GM06990 (cell line): ENCODE measurements around the gene FAM78A.
"Not testable (repeated sequence)": the region's sequence is repeated elsewhere in the genome, so short reads cannot be mapped to it uniquely, and the experiment has no call there.

Experiments
- DNase-seq: peaks from one replicate; pipeline ENCODE4 v3.0.0-alpha.2; 2011; ENCODE audit not compliant: insufficient read length; ENCODE audit errors: extremely low read depth
- H3K27me3 ChIP-seq: replicated peaks from 2 replicates; pipeline ENCODE4 v1.6.0; 2011; ENCODE audit warnings: low read length; ENCODE audit not compliant: control insufficient read depth, insufficient read depth
- H3K36me3 ChIP-seq: 2 replicates; pipeline ENCODE4 v1.5.1; 2011; ENCODE audit warnings: low read length; ENCODE audit not compliant: control insufficient read depth, insufficient read depth
- H3K4me3 ChIP-seq: replicated peaks from 2 replicates; pipeline ENCODE4 v1.5.1; 2011; ENCODE audit warnings: low read depth, mild to moderate bottlenecking, control low read depth, low read length
- TF ChIP-seq, protein P1 (sequence below): IDR thresholded peaks from 2 replicates; pipeline ENCODE4 v1.5.1; 2011; ENCODE audit warnings: low read length, control low read depth, mild to moderate bottlenecking, inconsistent platforms; ENCODE audit not compliant: insufficient read depth, poor library complexity, severe bottlenecking

The FAM78A gene

DNA sequence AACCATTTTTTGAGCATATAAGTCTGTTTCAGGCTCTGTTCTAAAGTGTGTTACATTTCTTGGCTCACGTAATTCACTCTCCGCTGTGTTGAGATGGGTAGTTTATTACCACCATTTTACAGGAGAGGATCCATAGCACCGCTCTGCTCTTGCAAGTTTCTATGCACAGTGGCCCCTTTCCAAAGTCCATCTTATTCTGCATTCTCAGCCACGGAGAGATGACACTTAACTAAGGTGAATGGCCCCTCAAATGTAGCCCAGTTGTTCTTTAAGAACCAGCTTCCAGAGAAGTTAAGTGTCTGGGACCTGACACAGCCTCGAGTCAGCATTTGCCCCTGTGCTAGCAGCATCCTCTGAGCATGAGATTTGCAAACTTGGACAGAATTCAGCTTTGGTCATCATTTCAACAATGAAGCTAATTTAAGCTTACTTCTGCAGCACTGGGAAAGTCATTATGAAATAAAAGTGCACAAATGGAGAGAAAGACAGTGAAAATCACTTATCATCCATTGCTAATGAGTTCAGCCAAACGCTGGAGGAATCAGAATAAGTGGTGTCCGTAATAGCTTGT is 61.9 kb downstream of the FAM78A start:
- no peak for DNase-seq
- TF ChIP-seq, protein P1, sequence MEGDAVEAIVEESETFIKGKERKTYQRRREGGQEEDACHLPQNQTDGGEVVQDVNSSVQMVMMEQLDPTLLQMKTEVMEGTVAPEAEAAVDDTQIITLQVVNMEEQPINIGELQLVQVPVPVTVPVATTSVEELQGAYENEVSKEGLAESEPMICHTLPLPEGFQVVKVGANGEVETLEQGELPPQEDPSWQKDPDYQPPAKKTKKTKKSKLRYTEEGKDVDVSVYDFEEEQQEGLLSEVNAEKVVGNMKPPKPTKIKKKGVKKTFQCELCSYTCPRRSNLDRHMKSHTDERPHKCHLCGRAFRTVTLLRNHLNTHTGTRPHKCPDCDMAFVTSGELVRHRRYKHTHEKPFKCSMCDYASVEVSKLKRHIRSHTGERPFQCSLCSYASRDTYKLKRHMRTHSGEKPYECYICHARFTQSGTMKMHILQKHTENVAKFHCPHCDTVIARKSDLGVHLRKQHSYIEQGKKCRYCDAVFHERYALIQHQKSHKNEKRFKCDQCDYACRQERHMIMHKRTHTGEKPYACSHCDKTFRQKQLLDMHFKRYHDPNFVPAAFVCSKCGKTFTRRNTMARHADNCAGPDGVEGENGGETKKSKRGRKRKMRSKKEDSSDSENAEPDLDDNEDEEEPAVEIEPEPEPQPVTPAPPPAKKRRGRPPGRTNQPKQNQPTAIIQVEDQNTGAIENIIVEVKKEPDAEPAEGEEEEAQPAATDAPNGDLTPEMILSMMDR: no peak
- Histone ChIP-seq H3K27me3 (no peaks in the 10 kb centered on the region), H3K4me3 (no peak overlapping the region), H3K36me3 (no peaks in the 10 kb centered on the region; the same call in 1 of the 2 replicates)

DNA sequence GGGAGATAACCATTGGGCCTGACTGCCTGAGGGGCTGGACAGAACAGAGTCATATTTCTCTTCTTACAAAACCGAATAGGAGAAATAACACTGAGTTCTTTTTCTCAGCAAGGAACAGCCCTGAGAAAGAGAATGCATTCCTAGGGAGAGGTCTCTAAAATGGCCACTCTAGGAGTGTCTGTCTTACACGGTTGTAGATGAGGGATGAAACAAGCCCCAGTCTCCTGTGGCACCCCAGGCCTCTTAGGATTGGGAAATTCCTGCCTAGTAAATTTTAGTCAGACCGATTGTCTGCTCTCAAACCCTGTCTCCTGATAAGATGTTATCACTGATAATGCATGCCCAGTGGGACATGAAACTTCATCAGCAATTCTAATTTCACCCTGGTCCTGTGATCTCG is 64.4 kb downstream of the FAM78A start:
- not testable (repeated sequence) for H3K36me3 ChIP-seq, H3K4me3 ChIP-seq, DNase-seq, H3K27me3 ChIP-seq
